HG02678 (cell line): ENCODE data around the gene RANBP10.
"Not testable (repeated sequence)": the region's sequence is repeated elsewhere in the genome, so short reads cannot be mapped to it uniquely, and the experiment has no call there.

ENCODE experiments used
- ATAC-seq: cut with Tn5 transposase; IDR thresholded peaks from one replicate; pipeline ENCODE4 v1.9.1; 2021; ENCODE audit warnings: mild to moderate bottlenecking, moderate library complexity; ENCODE audit not compliant: unreplicated experiment

The RANBP10 gene

DNA sequence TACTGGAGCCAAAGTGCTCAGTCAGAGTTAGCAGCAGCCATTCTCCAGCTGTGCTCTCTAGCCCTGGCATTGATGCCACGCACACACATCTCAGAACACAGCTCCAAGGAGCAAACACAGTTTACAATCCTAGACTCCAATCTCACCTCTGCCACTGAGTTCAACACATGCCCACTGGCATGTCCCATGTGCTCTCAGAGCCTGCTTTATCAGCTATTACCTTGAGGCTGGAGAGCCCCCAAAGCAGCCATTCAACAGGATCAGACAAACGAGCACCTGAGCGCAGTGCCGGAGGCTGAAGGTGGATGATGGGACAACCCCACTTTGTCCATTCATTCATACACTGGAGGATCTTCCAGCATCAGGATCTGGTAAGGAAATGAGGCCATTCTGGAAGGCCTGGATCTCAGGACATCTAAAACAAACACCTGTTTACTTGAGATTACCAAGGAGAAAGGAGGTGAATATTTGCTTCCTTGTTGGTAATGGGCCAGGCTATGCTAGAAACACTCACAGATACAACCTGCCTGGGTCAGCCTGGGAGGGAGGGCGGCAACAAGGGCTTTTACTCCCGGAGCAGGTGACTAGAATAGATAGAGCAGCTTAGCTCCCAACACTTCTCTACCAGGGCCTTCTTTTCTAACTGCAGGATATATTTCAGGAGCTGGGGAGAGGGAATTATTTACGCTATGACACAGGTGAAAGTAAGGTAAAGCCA, 25.4 kb downstream of the RANBP10 start:
- no peak for ATAC-seq

DNA sequence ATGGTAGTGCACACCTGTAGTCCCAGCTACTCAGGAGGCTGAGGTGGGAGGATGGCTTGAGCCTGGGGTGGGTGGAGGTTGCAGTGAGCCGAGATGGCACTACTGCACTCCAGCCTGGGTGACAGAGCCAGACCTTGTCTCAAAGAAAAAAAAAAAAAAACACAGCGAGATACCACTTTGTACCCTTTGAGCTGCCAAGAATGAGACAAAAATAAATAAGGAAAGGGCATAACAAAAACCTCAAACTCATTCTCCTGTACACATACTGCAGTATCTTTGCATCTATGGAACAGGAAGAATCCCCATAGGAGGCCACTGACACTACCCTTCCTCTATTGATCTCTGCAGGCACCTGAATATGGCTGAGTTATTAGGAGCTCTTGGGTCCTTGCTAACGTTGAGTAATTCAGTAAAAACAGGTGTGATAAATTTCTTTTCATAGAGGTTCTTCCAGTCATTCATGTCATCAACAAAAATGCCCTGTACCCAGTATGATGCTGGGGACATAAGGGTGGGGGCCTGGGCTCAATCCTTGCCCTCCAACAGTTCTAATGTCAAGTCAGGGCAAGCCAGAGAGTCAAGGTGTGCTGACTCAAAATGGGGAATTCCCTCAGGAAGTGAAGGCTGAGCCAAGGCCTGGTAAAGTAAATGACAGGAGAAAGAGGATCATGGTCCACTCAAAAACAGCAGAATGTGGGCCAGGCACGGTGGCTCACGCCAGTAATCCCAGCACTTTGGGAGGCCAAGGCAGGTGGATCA, 26.9 kb downstream of the RANBP10 start:
- no peak for ATAC-seq

GRCh38 chr16:67775273-67775672, 31.1 kb downstream of the RANBP10 start:
- ATAC-seq, result no peak

- no peak for ATAC-seq
Observed at GRCh38 chr16:67774457-67774853, 31.9 kb downstream of the RANBP10 start.

DNA sequence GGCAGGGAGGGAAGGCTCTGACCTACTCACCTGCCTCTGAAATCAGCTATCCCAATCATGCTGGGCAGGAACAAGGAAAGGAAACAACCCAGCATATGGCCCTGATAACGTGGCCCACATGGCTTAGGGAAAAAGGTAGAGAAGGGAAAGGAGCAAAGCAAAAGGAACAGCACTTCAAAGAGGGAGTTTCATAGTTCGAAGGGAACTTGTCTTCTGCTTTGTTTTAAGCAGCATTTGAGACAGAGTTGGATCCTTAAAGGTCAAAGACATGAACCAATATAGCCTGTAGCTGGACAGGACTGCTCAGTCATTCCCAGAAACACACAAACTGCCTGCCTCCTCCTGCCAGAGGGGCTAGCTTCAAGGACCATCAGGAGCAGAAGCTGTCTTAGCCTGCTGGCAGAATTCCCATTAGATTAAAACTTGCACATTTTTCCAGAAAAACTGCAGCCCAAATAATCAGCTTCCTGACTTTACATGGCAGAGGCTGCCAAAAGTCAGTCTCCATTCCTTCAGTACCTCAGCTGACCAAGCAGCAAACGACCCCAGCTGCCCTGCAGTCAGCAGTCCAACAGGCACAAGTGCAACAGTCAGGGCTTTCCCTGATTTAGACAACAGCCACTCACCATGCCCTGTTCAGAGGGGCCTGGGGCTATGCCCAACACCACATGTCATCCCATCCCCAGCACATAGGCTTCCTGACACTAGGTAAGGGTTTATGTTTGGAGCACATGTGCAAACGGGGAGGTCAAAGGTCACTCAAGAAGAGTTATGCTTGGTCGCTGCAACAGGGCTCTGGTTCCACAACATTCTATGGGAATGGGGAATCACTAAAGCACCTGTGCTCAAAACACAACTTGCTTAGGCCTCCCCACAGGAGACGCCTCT, 32.5 kb downstream of the RANBP10 start:
- no peak for ATAC-seq

DNA sequence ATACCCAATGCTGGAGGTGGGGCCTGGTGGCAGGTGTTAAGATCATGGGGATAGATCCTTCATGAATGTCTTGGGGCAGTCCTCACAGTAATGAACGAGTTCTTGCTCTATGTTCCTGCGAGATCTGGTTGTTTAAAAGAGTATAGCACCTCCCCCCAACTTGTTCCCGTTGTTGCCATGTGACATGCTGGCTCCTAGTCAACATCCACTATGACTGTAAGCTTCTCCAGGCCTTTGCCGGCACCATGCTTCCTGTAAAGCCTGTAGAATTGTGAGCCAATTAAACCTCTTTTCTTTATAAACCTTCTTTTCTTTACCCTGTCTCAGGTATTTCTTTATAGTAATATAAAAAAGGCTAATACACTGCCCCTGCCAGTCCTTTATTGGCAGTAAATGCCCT, 33.3 kb downstream of the RANBP10 start:
- ATAC-seq, result no peak

- ATAC-seq, result no peak
Observed at GRCh38 chr16:67770346-67770991, 35.9 kb downstream of the RANBP10 start.

- no peak for ATAC-seq
Observed at GRCh38 chr16:67767953-67768352, 38.4 kb downstream of the RANBP10 start.

- no peak for ATAC-seq
Observed at GRCh38 chr16:67766291-67766690, 40.1 kb downstream of the RANBP10 start.

- no peak for ATAC-seq
Observed at GRCh38 chr16:67764158-67764667, 42.1 kb downstream of the RANBP10 start.

GRCh38 chr16:67763066-67763465, 43.3 kb downstream of the RANBP10 start:
- no peak for ATAC-seq

DNA sequence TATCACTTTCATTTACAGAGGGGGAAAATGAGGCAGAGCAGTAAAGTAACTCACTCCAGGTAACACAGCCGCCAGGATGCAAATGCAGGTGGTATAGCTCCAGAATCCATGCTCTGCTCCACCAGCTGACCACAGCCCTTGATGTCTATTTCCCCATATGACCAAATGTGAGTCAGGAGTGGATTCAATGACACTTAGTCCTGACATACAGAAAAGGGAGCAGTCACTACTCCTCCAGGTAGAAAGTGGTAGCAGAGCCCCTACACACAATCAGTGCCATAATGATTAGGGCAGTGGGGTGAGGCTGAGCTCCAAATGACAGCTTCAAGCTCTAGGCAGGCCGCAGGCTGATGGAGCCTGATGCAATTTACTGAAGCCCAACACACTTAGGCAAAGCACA, 44.0 kb downstream of the RANBP10 start:
- no peak for ATAC-seq

- ATAC-seq, result no peak
Observed at GRCh38 chr16:67761924-67762323, 44.4 kb downstream of the RANBP10 start.

DNA sequence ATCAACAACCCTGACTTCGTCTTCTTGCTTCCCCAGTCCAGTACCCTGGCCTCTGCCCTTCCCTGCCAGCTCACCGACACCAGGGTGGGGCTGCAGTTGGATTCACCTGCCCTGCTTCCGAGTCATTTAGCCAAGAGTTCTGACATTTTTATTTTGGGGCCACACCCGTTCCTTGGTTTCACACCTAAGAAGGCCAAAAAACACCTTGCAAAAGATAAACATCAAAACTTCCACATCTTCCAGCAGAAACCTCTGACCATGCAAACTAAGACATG, 45.5 kb downstream of the RANBP10 start:
- ATAC-seq, result no peak

DNA sequence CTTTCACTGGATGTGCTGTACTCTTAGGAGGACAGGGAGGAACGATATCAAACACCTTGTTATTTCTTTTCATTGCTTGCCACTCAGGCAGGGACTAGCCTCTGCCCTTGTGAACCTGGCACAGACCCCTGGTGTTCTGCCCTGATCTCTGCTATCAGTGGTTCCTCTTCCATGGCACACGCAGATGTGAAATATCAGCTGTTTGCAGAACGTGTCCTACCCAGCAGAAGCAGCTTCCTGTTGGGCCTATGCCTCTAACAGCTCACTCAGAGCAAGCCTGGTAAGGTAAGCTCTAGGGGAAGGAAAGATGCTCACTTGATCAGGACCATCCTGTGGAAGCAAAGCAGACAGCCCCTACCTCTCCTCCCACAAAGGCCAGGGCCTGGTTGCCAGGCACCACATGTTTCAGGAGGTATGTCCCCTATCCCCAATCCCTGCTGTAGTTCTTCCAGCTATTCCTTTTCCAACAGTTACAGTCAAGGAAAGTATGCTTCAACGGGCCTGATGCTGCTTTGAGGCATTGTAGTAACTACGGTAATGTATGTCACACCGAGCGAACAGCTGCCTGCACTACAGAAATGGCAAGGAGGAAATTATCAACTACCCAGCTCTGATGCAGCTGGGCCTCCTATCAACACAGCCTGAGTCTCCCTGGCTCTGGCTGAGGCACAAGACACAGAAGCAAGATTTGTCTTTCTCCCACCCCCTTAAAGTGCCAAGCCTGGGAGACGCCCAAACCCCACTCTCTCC, 46.0 kb downstream of the RANBP10 start:
- ATAC-seq, result no peak

GRCh38 chr16:67758966-67759365, 47.4 kb downstream of the RANBP10 start:
- no peak for ATAC-seq

DNA sequence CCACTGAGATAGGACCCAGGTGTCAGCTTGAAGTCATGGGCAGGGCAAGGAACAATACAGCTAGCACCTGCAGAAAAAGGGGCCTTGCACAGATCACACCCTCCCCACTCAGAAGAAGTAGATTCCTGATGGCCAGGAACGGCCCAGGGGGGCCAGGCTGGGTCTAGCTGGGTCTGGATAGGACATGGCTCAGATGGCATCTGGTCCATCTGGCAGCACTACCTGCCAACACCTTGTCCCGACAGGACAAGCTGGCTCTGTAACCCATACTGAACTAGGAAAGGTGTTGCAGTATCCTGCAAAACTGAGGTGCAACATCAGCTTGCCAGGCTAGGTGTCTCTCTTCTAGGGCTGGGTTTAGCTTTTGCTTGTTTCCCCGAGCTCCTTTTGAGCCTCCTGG, 48.4 kb downstream of the RANBP10 start:
- ATAC-seq, result no peak

DNA sequence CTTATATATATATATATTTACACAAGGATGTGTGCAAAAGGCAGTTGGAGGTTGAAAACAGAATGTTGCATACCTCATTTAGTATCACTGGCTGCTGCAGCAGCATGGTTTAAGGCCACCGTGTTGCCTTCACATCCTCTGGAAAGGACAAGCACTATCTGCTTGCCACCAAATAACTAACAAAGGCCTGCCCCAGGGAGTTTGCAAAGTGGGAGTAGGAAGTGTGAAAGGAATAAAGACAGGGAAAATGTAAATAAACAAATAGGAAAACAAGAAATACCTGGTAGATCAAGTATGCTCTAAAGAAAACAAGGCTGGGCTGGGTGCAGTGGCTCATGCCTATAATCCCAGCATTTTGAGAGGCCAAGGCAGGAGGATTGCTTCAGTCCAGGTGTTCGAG, 53.7 kb downstream of the RANBP10 start:
- ATAC-seq, result no peak

- not testable (repeated sequence) for ATAC-seq
Observed at GRCh38 chr16:67751331-67751730, 55.0 kb downstream of the RANBP10 start.

GRCh38 chr16:67750466-67750865, 55.9 kb downstream of the RANBP10 start:
- ATAC-seq, result no peak
